Kidney (tissue), 14 donors: ENCODE measurements around the gene BRD1. TPM values are rescaled to one million over a fixed set of nuclear protein-coding genes. Genes with fewer than 3 reads are reported as not detected.

Experiments used
- DNase-seq, 5 donors: peaks; one replicate each; pipeline ENCODE4 v3.0.0-alpha.2; 2013 to 2020
- FAIRE-seq: peaks from 2 replicates; lab custom pipeline; 2012; peaks lifted over from hg19 to GRCh38; lab: Jason Lieb, UNC
- H3K27ac ChIP-seq, 2 donors: one replicate each; pipeline ENCODE4 v1.7.0; 2013; ENCODE audit warnings: low read depth in 2 of 2, low read length in 2 of 2, inconsistent platforms in 1 of 2
- H3K27me3 ChIP-seq: one replicate; pipeline ENCODE4 v1.7.1; 2013; ENCODE audit warnings: low read length, inconsistent platforms; ENCODE audit not compliant: control insufficient read depth, insufficient read depth
- H3K36me3 ChIP-seq, 3 donors: one replicate each; pipeline versions ENCODE4 v1.7.0 to v1.7.1; 2013; ENCODE audit warnings: low read length in 3 of 3, control low read depth in 1 of 3, inconsistent platforms in 1 of 3; ENCODE audit not compliant: insufficient read depth in 3 of 3, control insufficient read depth in 2 of 3
- H3K4me1 ChIP-seq, 3 donors: one replicate each; pipeline versions ENCODE4 v1.7.0 to v1.7.1; 2013; ENCODE audit warnings: low read length in 3 of 3, inconsistent platforms in 1 of 3, low read depth in 1 of 3; ENCODE audit not compliant: control insufficient read depth in 2 of 3, insufficient read depth in 2 of 3
- H3K4me3 ChIP-seq, 3 donors: one replicate each; pipeline versions ENCODE4 v1.7.0 to v1.8.1; 2013; ENCODE audit warnings: low read length in 3 of 3, control low read depth in 1 of 3, inconsistent platforms in 1 of 3
- H3K9ac ChIP-seq, 3 donors: one replicate each; pipeline versions ENCODE4 v1.7.0 to v1.7.1; 2013; ENCODE audit warnings: low read length in 3 of 3, control low read depth in 1 of 3, inconsistent platforms in 1 of 3
- H3K9me3 ChIP-seq, 3 donors: one replicate each; pipeline versions ENCODE4 v1.7.0 to v1.7.1; 2013; ENCODE audit warnings: low read length in 3 of 3, control low read depth in 1 of 3, inconsistent platforms in 1 of 3; ENCODE audit not compliant: control insufficient read depth in 2 of 3, insufficient read depth in 1 of 3
- intact Hi-C: fragments of 100-400 bp; cut with DNase I; formaldehyde crosslinking; loops from one replicate; pipeline ENCODE4 v1.11.1; 2022
- polyA plus RNA-seq: library from polyadenylated mRNA; stranded (reverse); fragments of 350-450 nt; fragmentation: Illumina TruSeq; extraction: RNeasy Lipid Tissue Mini Kit (QIAGEN cat#74804); gene quantifications from one replicate; pipeline ENCODE4 v1.2.3, GENCODE V29; 2014; ENCODE audit warnings: low read depth, low replicate concordance; ENCODE audit not compliant: insufficient read depth
- total RNA-seq: library from RNA; stranded (reverse); fragmentation: NEBNext Ultra II Directional; extraction: Animal tissue kit (Norgen Biotek cat#: 25700); gene quantifications from one replicate; pipeline ENCODE4 v1.2.1, GENCODE V29; 2021
- TF ChIP-seq, protein P1 (sequence below): IDR thresholded peaks from 3 replicates; pipeline ENCODE4 v1.5.1; 2012; ENCODE audit warnings: mild to moderate bottlenecking, moderate library complexity, borderline replicate concordance; ENCODE audit not compliant: insufficient read depth; ENCODE audit errors: extremely low read depth
- donor health status: control.
- donor health status: control.
- donor health status: control.
- donor health status: control.
- donor health status: control.
- donor health status: DM: yes; HTN: yes; CAD: no.
- donor health status: Normal renal cell carcinoma (clear cell type).

BRD1 gene
- total and polyA plus RNA-seq, 2 donors from 2014 or later, result 8.1 to 40.5 TPM

DNA sequence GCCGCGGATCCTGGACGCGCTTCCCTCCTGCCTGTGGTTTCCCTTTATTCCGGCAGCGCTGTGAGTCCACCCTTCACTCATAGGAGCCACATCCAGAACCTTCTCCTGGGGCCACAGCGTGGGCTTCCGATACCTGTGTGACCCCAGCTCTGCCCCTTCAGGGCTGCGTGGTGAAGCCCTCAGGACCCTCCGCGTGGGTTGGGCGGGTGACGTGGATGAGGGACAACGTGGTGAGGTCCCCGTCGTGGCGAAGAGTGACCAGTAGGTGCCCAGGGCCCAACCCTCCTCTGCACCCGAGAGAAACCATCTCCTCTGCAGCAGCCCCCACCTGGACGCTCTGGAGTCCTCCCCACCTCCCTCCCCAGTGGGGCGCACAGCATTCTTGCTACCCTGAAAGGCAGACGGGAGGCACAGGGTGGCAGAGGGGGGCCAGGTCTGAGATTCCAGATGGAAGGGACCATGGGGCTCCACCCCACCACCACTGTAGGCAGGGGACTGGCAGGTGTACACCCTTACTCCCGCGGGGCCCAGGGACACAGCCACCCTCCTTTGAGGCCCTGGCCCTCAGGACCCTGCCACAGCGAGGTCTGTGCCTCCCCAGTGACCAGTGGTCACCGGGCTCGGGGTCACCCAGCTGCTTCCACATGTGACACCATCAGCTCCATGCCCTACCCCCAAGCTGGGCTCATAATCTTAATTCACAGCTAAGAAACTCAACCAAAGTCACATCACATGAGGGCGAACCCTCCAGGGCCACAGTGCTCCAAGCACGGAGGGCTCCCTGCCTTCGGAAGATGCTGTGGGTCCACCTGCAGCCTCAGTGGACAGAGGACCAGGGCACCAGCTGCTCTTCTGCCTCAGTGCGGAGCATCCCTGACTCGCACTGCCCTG, 22.6 kb upstream of the BRD1 start:
- no peak overlapping the region for H3K4me3 ChIP-seq
- peak in 1 of 5 donors; percentile 56 for DNase-seq
- H3K27me3 ChIP-seq, result peaks cover 16% of the 10 kb centered on the region
- H3K9me3 ChIP-seq, result no peaks in the 10 kb centered on the region
- peaks cover 0 to 9% (median 4%) of the 10 kb centered on the region in 3 donors for H3K4me1 ChIP-seq
- FAIRE-seq, result no peak
- H3K27ac ChIP-seq, result no peak overlapping the region
- intact Hi-C loops, result no loop called here
- no peaks in the 10 kb centered on the region for H3K36me3 ChIP-seq
- no peak overlapping the region for H3K9ac ChIP-seq
- TF ChIP-seq, protein P1, sequence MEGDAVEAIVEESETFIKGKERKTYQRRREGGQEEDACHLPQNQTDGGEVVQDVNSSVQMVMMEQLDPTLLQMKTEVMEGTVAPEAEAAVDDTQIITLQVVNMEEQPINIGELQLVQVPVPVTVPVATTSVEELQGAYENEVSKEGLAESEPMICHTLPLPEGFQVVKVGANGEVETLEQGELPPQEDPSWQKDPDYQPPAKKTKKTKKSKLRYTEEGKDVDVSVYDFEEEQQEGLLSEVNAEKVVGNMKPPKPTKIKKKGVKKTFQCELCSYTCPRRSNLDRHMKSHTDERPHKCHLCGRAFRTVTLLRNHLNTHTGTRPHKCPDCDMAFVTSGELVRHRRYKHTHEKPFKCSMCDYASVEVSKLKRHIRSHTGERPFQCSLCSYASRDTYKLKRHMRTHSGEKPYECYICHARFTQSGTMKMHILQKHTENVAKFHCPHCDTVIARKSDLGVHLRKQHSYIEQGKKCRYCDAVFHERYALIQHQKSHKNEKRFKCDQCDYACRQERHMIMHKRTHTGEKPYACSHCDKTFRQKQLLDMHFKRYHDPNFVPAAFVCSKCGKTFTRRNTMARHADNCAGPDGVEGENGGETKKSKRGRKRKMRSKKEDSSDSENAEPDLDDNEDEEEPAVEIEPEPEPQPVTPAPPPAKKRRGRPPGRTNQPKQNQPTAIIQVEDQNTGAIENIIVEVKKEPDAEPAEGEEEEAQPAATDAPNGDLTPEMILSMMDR, result no peak

DNA sequence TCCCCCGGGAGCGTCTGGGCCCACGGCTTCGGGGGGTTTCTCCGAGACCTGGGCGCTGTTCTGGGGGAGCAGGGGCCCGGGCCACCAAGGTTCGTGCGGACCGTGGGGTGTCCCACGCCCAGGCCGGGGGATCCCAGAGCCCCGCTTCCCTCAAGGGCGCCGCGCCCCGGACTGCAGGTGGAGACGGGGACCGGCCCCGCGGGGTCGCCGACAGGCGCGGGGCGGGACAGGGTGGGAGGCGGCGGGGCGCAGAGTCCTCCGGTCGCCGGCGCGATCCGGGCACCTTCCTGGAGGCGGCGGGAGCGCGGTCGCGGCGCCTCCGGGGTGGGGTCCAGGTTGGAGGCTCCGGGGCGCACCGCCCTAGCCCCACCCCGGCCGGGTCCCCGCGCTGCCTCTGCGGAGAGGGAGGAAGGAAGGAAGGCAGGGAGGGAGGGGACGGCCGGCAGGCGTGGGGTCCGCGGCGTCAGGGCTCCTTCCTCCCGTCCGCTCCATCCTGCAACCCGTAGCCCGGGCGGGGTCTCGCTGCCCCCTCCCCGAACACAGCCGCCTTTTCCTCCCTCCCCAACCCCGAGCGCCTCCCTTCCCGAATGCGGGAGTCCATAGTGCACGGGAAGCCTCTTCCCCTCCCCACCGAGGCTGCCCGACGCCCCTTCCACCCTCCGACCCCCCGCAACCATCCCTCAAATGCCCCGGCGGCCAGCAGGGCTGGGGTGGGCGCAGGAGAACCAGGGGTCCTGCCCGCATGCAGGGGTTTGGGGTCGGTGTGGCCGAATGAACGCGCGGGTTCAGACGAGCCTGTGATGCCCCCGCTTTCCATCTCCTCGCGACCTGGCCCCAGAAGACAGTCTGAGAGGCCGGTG, 21.7 kb upstream of the BRD1 start:
- Histone ChIP-seq H3K27me3 (peaks cover 16% of the 10 kb centered on the region), H3K4me3 (no peak overlapping the region), H3K9ac (no peak overlapping the region), H3K27ac (no peak overlapping the region), H3K4me1 (peaks cover 0 to 7% (median 0%) of the 10 kb centered on the region in 3 donors), H3K9me3 (no peaks in the 10 kb centered on the region), H3K36me3 (no peaks in the 10 kb centered on the region)
- peak in 1 of 5 donors; percentile 75 for DNase-seq
- no peak for FAIRE-seq
- TF ChIP-seq, protein P1, result no peak
- intact Hi-C loops, result no loop called here

DNA sequence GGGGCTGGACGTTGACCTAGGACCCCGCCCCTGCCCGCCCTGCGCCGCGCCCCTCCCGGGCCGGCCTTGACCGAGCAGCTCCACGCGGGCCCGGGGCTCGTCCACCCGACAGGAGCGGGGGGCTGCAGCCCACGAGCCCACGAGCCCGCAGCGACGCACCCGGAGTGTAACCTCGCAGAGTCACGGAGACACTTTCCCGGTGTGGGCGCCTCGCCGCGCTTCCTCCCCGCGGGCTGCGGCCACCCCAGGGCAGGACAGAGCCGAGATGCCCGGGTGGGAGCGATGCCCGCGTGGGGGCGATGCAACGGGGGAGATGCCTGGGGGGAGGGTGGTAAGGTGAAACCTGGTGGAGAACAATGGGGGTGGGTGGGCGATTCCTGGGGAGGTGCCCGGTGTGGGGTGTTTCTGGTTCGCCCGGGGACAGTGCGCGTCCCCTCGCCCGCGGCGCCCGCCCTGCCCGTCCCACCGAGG, 21.1 kb upstream of the BRD1 start:
- Histone ChIP-seq H3K36me3 (no peaks in the 10 kb centered on the region), H3K9ac (no peak overlapping the region), H3K4me1 (peaks cover 0 to 7% (median 0%) of the 10 kb centered on the region in 3 donors), H3K9me3 (no peaks in the 10 kb centered on the region), H3K27ac (no peak overlapping the region), H3K27me3 (peaks cover 16% of the 10 kb centered on the region), H3K4me3 (no peak overlapping the region)
- DNase-seq (peak in 2 of 5 donors; percentile 56 to 71), FAIRE-seq (no peak)
- intact Hi-C loops, result no loop called here
- TF ChIP-seq, protein P1, result no peak
